ENCODE measurements around the gene APPL2.

GRCh38 chr12:105233041-105233905 lies 2.7 kb downstream of the APPL2 start:
- TF ChIP-seq CTCF (IDR thresholded peaks at IDR 0.05) (no peak), POLR2AphosphoS5 (IDR thresholded peaks at IDR 0.05) (no peak), POLR2A (IDR thresholded peaks at IDR 0.05) (no peak)
